Lung (tissue), 12 donors: ENCODE measurements around the gene DPYSL3. TPM values are rescaled to one million over a fixed set of nuclear protein-coding genes. Genes with fewer than 3 reads are reported as not detected.
A peak's percentile ranks its signal among the peaks of the same experiment; 100 is the strongest.

Source experiments
- ATAC-seq: fragments of 200-7000 bp; cut with Tn5 transposase; one replicate; pipeline ENCODE4 v1.9.1; 2020; ENCODE audit warnings: moderate number of reproducible peaks; ENCODE audit not compliant: insufficient read depth, low FRiP score
- DNase-seq, 3 donors: peaks; one replicate each; pipeline ENCODE4 v3.0.0-alpha.2; 2013 to 2017
- H3K27ac ChIP-seq, 2 donors: one replicate each; pipeline ENCODE4 v1.5.1; 2013; ENCODE audit warnings: mild to moderate bottlenecking in 2 of 2, moderate library complexity in 2 of 2, control low read depth in 1 of 2, inconsistent platforms in 1 of 2, low read depth in 1 of 2, low read length in 1 of 2
- H3K27me3 ChIP-seq, 3 donors: one replicate each; pipeline ENCODE4 v1.5.1; 2013; ENCODE audit warnings: low read length in 2 of 3; ENCODE audit not compliant: control insufficient read depth in 3 of 3, insufficient read depth in 3 of 3
- H3K36me3 ChIP-seq, 4 donors: one replicate each; pipeline ENCODE4 v1.5.1; 2013; ENCODE audit warnings: low read length in 4 of 4, mild to moderate bottlenecking in 1 of 4, moderate library complexity in 1 of 4; ENCODE audit not compliant: control insufficient read depth in 4 of 4, insufficient read depth in 4 of 4
- H3K4me1 ChIP-seq, 5 donors: one replicate each; pipeline ENCODE4 v1.5.1; 2013; ENCODE audit warnings: low read length in 5 of 5, mild to moderate bottlenecking in 2 of 5, moderate library complexity in 1 of 5; ENCODE audit not compliant: control insufficient read depth in 5 of 5, insufficient read depth in 5 of 5
- H3K4me3 ChIP-seq: one replicate; pipeline ENCODE4 v1.5.1; 2013; ENCODE audit warnings: mild to moderate bottlenecking, control low read depth, moderate library complexity
- H3K9ac ChIP-seq, 2 donors: one replicate each; pipeline ENCODE4 v1.5.1; 2013; ENCODE audit warnings: low read length in 2 of 2, control low read depth in 1 of 2; ENCODE audit not compliant: insufficient read depth in 1 of 2
- H3K9me3 ChIP-seq, 4 donors: one replicate each; pipeline ENCODE4 v1.5.1; 2013; ENCODE audit warnings: low read length in 3 of 4, mild to moderate bottlenecking in 1 of 4, moderate library complexity in 1 of 4; ENCODE audit not compliant: control insufficient read depth in 4 of 4, insufficient read depth in 3 of 4
- WGBS, 2 donors: extraction: QIAGEN DNeasy Blood & Tissue Kit; methylation state at CpG; one replicate each; pipeline ENCODE4 v1.1.7; 2013; 5-methylcytosine and 5-hydroxymethylcytosine counted together
- polyA plus RNA-seq, 2 donors: library from polyadenylated mRNA; stranded (reverse); fragments of 200-250 nt; gene quantifications; one replicate each; pipeline ENCODE4 v1.2.1, GENCODE V29; 2013
- total RNA-seq, 2 donors: library from RNA; depleted of rRNA in 1 of 2; stranded (reverse); fragments of >200 nt in 1 of 2; gene quantifications; one replicate each; pipeline ENCODE4 v1.2.1, GENCODE V29; 2014 to 2021
- TF ChIP-seq, protein P1 (sequence below): IDR thresholded peaks from 2 replicates; pipeline ENCODE4 v1.5.1; 2012; ENCODE audit warnings: mild to moderate bottlenecking; ENCODE audit errors: control extremely low read depth, extremely low read depth
- donor health status: control.
- donor health status: control.
- donor health status: Bipolar disorder and iron deficiency.
- donor health status: healthy.
- donor health status: DM: yes; HTN: yes; CAD: no.

The DPYSL3 gene
- total and polyA plus RNA-seq, 4 donors: 13.8 to 112 (median 43.7) TPM

DNA sequence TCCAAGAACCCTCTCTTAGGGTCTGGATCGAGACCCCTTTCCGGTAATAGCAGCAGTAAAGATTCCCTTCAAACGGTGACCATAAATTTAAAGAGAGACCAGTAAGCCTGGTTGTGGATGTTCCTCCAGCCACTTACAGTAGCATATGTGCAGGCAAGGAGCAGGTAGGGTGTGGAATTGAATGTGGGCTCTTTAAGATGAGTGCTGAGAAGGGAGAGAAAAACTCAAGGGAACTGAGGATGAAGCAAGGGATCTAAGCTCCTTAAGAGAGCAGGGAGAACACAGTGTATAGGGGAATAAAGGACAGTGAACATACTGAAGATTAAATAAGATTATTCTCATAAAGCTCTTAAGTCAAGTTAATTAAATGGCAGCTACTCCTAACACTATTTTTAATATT is 51.3 kb downstream of the DPYSL3 start:
- Histone ChIP-seq H3K9ac (no peak overlapping the region), H3K4me1 (peaks cover 0 to 19% (median 9%) of the 10 kb centered on the region in 5 donors), H3K36me3 (no peaks in the 10 kb centered on the region), H3K27ac (no peak overlapping the region), H3K27me3 (no peaks in the 10 kb centered on the region), H3K4me3 (no peak overlapping the region), H3K9me3 (peaks cover 0 to 4% (median 0%) of the 10 kb centered on the region in 4 donors)
- no peak for ATAC-seq
- no peak for DNase-seq
- TF ChIP-seq, protein P1, sequence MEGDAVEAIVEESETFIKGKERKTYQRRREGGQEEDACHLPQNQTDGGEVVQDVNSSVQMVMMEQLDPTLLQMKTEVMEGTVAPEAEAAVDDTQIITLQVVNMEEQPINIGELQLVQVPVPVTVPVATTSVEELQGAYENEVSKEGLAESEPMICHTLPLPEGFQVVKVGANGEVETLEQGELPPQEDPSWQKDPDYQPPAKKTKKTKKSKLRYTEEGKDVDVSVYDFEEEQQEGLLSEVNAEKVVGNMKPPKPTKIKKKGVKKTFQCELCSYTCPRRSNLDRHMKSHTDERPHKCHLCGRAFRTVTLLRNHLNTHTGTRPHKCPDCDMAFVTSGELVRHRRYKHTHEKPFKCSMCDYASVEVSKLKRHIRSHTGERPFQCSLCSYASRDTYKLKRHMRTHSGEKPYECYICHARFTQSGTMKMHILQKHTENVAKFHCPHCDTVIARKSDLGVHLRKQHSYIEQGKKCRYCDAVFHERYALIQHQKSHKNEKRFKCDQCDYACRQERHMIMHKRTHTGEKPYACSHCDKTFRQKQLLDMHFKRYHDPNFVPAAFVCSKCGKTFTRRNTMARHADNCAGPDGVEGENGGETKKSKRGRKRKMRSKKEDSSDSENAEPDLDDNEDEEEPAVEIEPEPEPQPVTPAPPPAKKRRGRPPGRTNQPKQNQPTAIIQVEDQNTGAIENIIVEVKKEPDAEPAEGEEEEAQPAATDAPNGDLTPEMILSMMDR: no peak
- WGBS, 2 donors: 86 to 96% methylated on average over 3 of the region's 3 CpGs

GRCh38 chr5:147455822-147456450 is 53.9 kb downstream of the DPYSL3 start:
- Histone ChIP-seq H3K9me3 (peaks cover 0 to 4% (median 0%) of the 10 kb centered on the region in 4 donors), H3K9ac (peak overlapping the region in 1 of 2 donors; percentile 34), H3K36me3 (no peaks in the 10 kb centered on the region), H3K4me1 (peaks cover 0 to 28% (median 11%) of the 10 kb centered on the region in 5 donors), H3K27me3 (peaks cover 0 to 18% (median 5%) of the 10 kb centered on the region in 3 donors), H3K27ac (no peak overlapping the region), H3K4me3 (no peak overlapping the region)
- ATAC-seq (no peak), DNase-seq (peak in 2 of 3 donors; percentile 24 to 25)
- WGBS, 2 donors: 76 to 96% methylated on average over 1 of the region's 1 CpG
- TF ChIP-seq, protein P1: no peak

DNA sequence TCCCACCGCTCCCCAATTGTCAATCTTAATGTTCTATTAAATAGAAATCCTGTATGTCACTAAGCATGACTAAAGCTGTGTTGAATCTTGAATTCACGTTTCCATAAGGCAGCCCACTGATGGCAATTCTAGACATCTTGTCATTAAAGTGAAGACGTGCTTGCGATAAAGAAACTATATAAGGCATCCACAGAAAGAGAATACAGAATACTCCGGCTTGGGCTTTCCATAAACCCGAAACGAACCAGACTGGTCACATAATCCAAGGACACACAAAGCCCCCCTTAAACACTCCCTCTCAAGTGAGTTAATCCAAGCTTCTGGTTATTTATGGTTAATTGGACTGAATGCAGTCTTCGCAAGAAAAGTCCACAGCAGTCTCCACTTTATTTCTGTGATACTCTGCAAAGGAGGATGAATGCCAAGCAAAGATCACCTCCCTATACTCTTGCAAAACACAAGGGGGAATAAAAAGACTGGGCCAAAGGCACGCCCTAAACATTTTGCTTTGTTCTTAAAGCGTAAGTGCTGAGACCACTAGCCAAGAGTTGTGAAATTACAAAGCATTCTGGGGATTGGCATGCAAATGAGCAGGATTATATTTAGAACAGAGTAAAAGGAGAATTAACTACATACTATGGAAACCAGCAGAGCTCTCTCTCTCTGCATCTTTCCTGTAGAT is 54.7 kb downstream of the DPYSL3 start:
- no peak overlapping the region for H3K4me3 ChIP-seq
- TF ChIP-seq, protein P1: no peak
- no peaks in the 10 kb centered on the region for H3K9me3 ChIP-seq
- no peak overlapping the region for H3K9ac ChIP-seq
- DNase-seq (peak in 2 of 3 donors; percentile 74 to 82), ATAC-seq (no peak)
- WGBS, 2 donors: 61 to 66% methylated on average over 10 of the region's 10 CpGs
- H3K4me1 ChIP-seq: peaks cover 0 to 28% (median 11%) of the 10 kb centered on the region in 5 donors
- peaks cover 0 to 18% (median 5%) of the 10 kb centered on the region in 3 donors for H3K27me3 ChIP-seq
- H3K27ac ChIP-seq: peak overlapping the region in 1 of 2 donors; percentile 67
- no peaks in the 10 kb centered on the region for H3K36me3 ChIP-seq
